GM12875 (cell line): ENCODE results near the gene GPNMB.
"Not testable (repeated sequence)": the region's sequence is repeated elsewhere in the genome, so short reads cannot be mapped to it uniquely, and the experiment has no call there.

ENCODE experiments used
- H3K4me3 ChIP-seq: one replicate; pipeline ENCODE4 v1.5.1; 2011; ENCODE audit warnings: low read depth, low read length, control low read depth
- CTCF ChIP-seq: IDR thresholded peaks from 2 replicates; pipeline ENCODE4 v1.5.1; 2011; ENCODE audit warnings: low read depth, mild to moderate bottlenecking, control low read depth, inconsistent platforms, low read length, moderate library complexity, borderline replicate concordance; ENCODE audit not compliant: insufficient read depth

GPNMB gene

DNA sequence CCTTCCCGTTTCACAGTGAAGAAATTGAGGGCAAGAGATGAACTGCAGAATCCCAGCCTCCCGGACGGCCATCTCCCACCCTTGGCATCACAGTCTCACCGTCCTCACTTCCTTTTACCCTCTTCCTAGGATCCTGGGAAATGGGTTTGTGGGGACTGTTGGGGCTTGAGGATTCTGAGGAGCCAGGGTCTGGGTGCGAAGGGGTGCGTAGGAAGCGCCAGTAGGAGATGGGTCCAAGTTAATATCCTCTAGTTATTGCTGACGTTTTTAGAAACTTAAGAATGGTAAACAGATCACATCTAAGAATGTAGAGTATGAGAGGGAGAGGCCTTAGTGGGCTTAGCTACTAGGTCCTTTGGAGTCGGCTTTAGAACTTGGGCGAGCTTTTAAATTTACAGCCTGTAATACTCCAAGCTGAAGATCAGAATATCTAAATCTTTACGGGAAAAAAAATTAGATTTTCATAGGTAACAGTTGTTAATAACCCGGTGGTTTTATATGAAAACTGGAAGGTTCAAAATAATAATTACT, 53.3 kb downstream of the GPNMB start:
- peak overlapping the region; percentile 90 for H3K4me3 ChIP-seq
- TF ChIP-seq CTCF, result no peak

DNA sequence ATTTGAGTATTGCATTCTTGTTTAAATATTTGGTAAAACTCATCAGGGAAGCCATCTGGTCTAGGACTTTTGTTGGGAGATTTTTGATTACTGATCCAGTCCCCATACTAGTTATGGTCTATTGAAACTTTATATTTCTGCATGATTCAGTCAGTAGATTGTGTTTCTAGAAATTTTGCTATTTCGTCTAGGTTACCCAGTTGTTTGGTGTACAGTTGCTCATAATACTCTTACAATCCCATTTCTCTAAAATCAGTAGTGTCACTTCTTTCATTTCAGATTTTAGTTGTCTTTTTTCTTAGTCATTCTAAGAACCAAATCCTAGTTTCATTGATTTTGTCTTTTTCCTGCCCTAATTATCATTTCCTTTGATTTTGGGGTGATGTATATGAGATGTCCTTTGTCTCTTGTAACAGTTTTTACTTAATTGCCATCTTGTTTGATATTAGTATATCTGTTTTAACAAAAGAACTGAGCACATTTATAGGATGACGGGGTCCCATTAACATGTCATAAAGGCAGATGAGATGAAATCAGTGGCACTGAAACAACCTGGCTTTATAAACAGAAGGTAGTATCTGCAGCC, 60.5 kb downstream of the GPNMB start:
- no peak for TF ChIP-seq CTCF
- no peak overlapping the region for H3K4me3 ChIP-seq

DNA sequence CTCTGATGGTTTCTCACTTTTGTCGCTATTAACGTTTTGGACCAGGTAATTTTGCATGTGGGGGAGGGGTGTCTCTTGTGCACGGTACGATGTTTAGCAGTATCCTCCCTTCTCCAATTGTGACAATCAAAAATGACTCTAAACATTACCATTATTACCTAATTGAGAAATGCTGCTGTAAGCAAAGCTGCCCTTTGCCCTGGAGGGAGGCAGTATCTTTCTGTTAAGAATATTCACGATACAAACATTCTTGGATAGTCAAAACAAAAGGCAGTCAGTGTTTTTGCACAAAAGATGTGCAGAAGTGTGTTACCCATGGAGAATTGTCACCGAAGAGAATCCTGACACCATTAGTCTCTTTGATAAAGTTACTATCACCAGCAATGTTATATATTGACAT, 62.2 kb downstream of the GPNMB start:
- no peak overlapping the region for H3K4me3 ChIP-seq
- TF ChIP-seq CTCF, result no peak

- not testable (repeated sequence) for H3K4me3 ChIP-seq
Measured at GRCh38 chr7:23312141-23312540, 65.6 kb downstream of the GPNMB start.

DNA sequence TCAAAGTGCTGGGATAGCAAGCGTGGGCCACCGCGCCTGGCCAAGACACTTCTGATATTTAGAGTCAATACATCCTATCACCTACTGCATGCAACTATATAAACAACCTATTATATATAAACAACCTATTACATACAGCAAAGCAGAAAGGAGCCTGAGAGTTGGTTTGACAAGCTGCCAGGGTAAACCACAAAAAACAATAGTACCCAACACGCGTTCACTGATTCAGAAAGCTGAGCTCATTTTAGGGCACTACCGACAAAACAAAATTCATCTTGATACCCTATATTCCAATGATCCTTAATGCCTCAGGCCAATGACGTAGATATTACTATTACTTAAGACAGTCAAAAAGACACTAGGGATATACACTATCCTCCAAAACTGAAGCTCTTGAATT, 68.8 kb downstream of the GPNMB start:
- no peak for TF ChIP-seq CTCF
- no peak overlapping the region for H3K4me3 ChIP-seq
